Measurements from ENCODE around the gene CHL1.
"Not testable (repeated sequence)": the region's sequence is repeated elsewhere in the genome, so short reads cannot be mapped to it uniquely, and the experiment has no call there.

CHL1 gene

GRCh38 chr3:339351-339750 is 142.8 kb downstream of the CHL1 start:
- DNase-seq: no peak

- no peak for DNase-seq
Measured at GRCh38 chr3:341998-342397, 145.4 kb downstream of the CHL1 start.

GRCh38 chr3:346186-346585 is 149.6 kb downstream of the CHL1 start:
- DNase-seq: no peak

GRCh38 chr3:347581-347980 is 151.0 kb downstream of the CHL1 start:
- no peak for DNase-seq

- DNase-seq: no peak
Measured at GRCh38 chr3:350871-351371, 154.4 kb downstream of the CHL1 start.

GRCh38 chr3:352599-352998 is 156.0 kb downstream of the CHL1 start:
- no peak for DNase-seq

- no peak for DNase-seq
Measured at GRCh38 chr3:353191-353739, 156.7 kb downstream of the CHL1 start.

- no peak for DNase-seq
Measured at GRCh38 chr3:354432-354831, 157.9 kb downstream of the CHL1 start.

- no peak for DNase-seq
Measured at GRCh38 chr3:355622-356021, 159.1 kb downstream of the CHL1 start.

GRCh38 chr3:356952-357351 is 160.4 kb downstream of the CHL1 start:
- DNase-seq: no peak

GRCh38 chr3:359672-360071 is 163.1 kb downstream of the CHL1 start:
- no peak for DNase-seq

GRCh38 chr3:362681-363338 is 166.2 kb downstream of the CHL1 start:
- no peak for DNase-seq

- DNase-seq: no peak
Measured at GRCh38 chr3:364287-364686, 167.7 kb downstream of the CHL1 start.

- DNase-seq: no peak
Measured at GRCh38 chr3:365268-365667, 168.7 kb downstream of the CHL1 start.

GRCh38 chr3:366253-366652 is 169.7 kb downstream of the CHL1 start:
- not testable (repeated sequence) for DNase-seq

- no peak for DNase-seq
Measured at GRCh38 chr3:373193-373779, 176.7 kb downstream of the CHL1 start.

GRCh38 chr3:374459-374858 is 177.9 kb downstream of the CHL1 start:
- DNase-seq: no peak

GRCh38 chr3:377158-377561 is 180.6 kb downstream of the CHL1 start:
- DNase-seq: no peak

GRCh38 chr3:380801-381200 is 184.2 kb downstream of the CHL1 start:
- no peak for DNase-seq

- no peak for DNase-seq
Measured at GRCh38 chr3:385151-385550, 188.6 kb downstream of the CHL1 start.

- DNase-seq: no peak
Measured at GRCh38 chr3:394775-395174, 198.2 kb downstream of the CHL1 start.

GRCh38 chr3:396293-396692 is 199.7 kb downstream of the CHL1 start:
- no peak for DNase-seq

- no peak for DNase-seq
Measured at GRCh38 chr3:399647-400046, 203.1 kb downstream of the CHL1 start.

GRCh38 chr3:403826-404225 is 207.3 kb downstream of the CHL1 start:
- no peak for DNase-seq

- DNase-seq: no peak
Measured at GRCh38 chr3:409011-409410, 212.4 kb downstream of the CHL1 start.
